Karpas-422 (cell line): ENCODE measurements around the gene TAAR2. TPM values are rescaled to one million over a fixed set of nuclear protein-coding genes. Genes with fewer than 3 reads are reported as not detected.
"Not testable (repeated sequence)": the region's sequence is repeated elsewhere in the genome, so short reads cannot be mapped to it uniquely, and the experiment has no call there.

Source experiments
- DNase-seq: peaks from one replicate; pipeline ENCODE4 v3.0.0-alpha.2; 2015
- H2AFZ ChIP-seq: fragments of 200-600 bp; sonication (generic); 2 replicates; pipeline ENCODE4 v1.6.1; 2014; ENCODE audit warnings: antibody characterized with exemption, low read length, mixed read lengths
- H3K27ac ChIP-seq: fragments of 200-600 bp; sonication (generic); 2 replicates; pipeline ENCODE4 v1.5.1; 2014; ENCODE audit warnings: mild to moderate bottlenecking, low read length, moderate library complexity
- H3K27me3 ChIP-seq: fragments of 200-600 bp; sonication (generic); 2 replicates; pipeline ENCODE4 v1.6.1; 2014; ENCODE audit warnings: low read length, mixed read lengths
- H3K36me3 ChIP-seq: fragments of 200-600 bp; sonication (generic); 2 replicates; pipeline ENCODE4 v1.6.1; 2014; ENCODE audit warnings: low read length, mixed read lengths; ENCODE audit not compliant: insufficient read depth
- H3K4me1 ChIP-seq: fragments of 200-600 bp; sonication (generic); 2 replicates; pipeline ENCODE4 v1.6.1; 2014; ENCODE audit warnings: mild to moderate bottlenecking, low read length, mixed read lengths
- H3K4me2 ChIP-seq: fragments of 200-600 bp; sonication (generic); 2 replicates; pipeline ENCODE4 v1.6.1; 2014; ENCODE audit warnings: low read length, low read depth, mild to moderate bottlenecking; ENCODE audit not compliant: poor library complexity, severe bottlenecking
- H3K4me3 ChIP-seq: fragments of 200-600 bp; sonication (generic); 2 replicates; pipeline ENCODE4 v1.5.1; 2014; ENCODE audit warnings: mild to moderate bottlenecking, antibody characterized with exemption, low read length, mixed read lengths
- H3K79me2 ChIP-seq: fragments of 200-600 bp; sonication (generic); 2 replicates; pipeline ENCODE4 v1.6.1; 2014; ENCODE audit warnings: mild to moderate bottlenecking, low read length, mixed read lengths
- H3K9ac ChIP-seq: fragments of 200-600 bp; sonication (generic); 2 replicates; pipeline ENCODE4 v1.6.0; 2014; ENCODE audit warnings: low read length
- H3K9me2 ChIP-seq: fragments of 200-600 bp; sonication (generic), shearing (Covaris generic); replicated peaks from 2 replicates; pipeline ENCODE4 v1.6.0; 2014; ENCODE audit warnings: mild to moderate bottlenecking, low read length, moderate library complexity; ENCODE audit not compliant: insufficient read depth
- H3K9me3 ChIP-seq: fragments of 300-700, 200-600 bp; sonication (generic); 2 replicates; pipeline ENCODE4 v1.6.1; 2014; ENCODE audit warnings: low read length, mixed read lengths
- H4K20me1 ChIP-seq: fragments of 200-600 bp; sonication (generic); 2 replicates; pipeline ENCODE4 v1.6.1; 2014; ENCODE audit warnings: mild to moderate bottlenecking, antibody characterized with exemption, low read length, low read depth; ENCODE audit not compliant: insufficient read depth
- total RNA-seq: library from RNA; depleted of rRNA; stranded (reverse); fragments of >200 nt; shearing (Covaris generic); gene quantifications from 2 replicates; pipeline ENCODE4 v1.2.3, GENCODE V29; 2014; ENCODE audit warnings: low replicate concordance

The TAAR2 gene
- total RNA-seq, 1 experiment from 2014 or later: not detected

DNA sequence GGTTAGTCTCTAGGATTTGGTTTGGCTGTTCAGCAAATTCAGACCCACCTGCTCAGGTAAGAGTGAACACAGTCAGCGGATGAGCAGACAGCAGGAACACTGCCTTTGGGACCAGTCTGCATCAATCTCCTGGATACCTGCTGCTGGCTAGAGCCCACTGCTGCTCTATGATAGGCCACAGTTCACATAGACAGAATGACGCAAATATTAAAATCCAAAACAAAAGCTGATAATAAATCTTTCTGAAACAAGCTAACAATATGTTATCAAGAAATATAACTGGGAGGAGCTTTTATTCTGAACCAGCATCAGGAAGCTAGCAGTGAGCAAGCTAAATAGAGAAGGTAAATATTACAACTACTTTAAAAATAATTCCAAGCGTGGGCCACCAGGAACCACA, 35.0 kb upstream of the TAAR2 start, which contains the start of gene TAAR1:
TSS of gene TAAR1 (minus strand) at position 101 of the 400 bp plus-strand sequence. CDS start 13,179 bp downstream, outside the sequence.
- Histone ChIP-seq H3K9ac (no peak within 1 kb of the TSS), H3K4me1 (no peaks in the 10 kb centered on the region), H3K9me3 (no peaks in the 10 kb centered on the region), H3K4me3 (no peak within 1 kb of the TSS), H2AFZ (no peak within 1 kb of the TSS), H3K36me3 (no peaks in the 10 kb centered on the region), H3K9me2 (no peaks in the 10 kb centered on the region), H3K4me2 (no peak within 1 kb of the TSS), H3K79me2 (no peaks in the 10 kb centered on the region), H4K20me1 (no peaks in the 10 kb centered on the region), H3K27ac (no peak within 1 kb of the TSS), H3K27me3 (no peaks in the 10 kb centered on the region)
- DNase-seq: no peak

GRCh38 chr6:132651062-132651461, 27.0 kb upstream of the TAAR2 start:
- H3K9ac ChIP-seq: no peak overlapping the region
- H3K27me3 ChIP-seq: no peaks in the 10 kb centered on the region
- H3K79me2 ChIP-seq: no peaks in the 10 kb centered on the region
- H3K9me2 ChIP-seq: no peaks in the 10 kb centered on the region
- DNase-seq: no peak
- H3K9me3 ChIP-seq: no peaks in the 10 kb centered on the region
- no peak overlapping the region for H2AFZ ChIP-seq
- no peak overlapping the region for H3K4me2 ChIP-seq
- H3K4me3 ChIP-seq: no peak overlapping the region
- no peak overlapping the region for H3K27ac ChIP-seq
- H3K36me3 ChIP-seq: no peaks in the 10 kb centered on the region
- no peaks in the 10 kb centered on the region for H4K20me1 ChIP-seq
- H3K4me1 ChIP-seq: no peaks in the 10 kb centered on the region

DNA sequence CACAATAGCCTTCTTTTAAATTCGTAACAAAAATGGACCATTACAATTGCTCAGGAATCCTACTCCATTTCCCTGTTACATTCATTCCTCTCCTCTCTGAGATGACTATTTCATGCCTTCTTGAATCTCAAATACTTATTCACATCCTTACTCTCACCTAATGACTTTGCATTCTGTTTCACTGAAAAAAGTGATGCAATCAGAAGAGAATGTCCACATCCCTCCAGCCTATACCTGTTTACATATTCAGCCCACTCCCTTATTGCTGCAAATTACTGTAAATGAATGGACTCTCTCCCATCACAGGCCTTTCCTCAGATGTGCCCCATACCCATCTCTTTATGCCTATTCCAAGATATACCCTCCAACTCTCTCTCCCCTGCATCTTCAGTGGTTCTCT, 26.4 kb upstream of the TAAR2 start:
- H3K4me1 ChIP-seq: no peaks in the 10 kb centered on the region
- no peak for DNase-seq
- H3K4me3 ChIP-seq: no peak overlapping the region
- H3K27ac ChIP-seq: no peak overlapping the region
- H2AFZ ChIP-seq: no peak overlapping the region
- H3K27me3 ChIP-seq: no peaks in the 10 kb centered on the region
- no peak overlapping the region for H3K4me2 ChIP-seq
- no peaks in the 10 kb centered on the region for H3K79me2 ChIP-seq
- H3K9me3 ChIP-seq: no peaks in the 10 kb centered on the region
- no peak overlapping the region for H3K9ac ChIP-seq
- H4K20me1 ChIP-seq: no peaks in the 10 kb centered on the region
- H3K9me2 ChIP-seq: no peaks in the 10 kb centered on the region
- no peaks in the 10 kb centered on the region for H3K36me3 ChIP-seq

DNA sequence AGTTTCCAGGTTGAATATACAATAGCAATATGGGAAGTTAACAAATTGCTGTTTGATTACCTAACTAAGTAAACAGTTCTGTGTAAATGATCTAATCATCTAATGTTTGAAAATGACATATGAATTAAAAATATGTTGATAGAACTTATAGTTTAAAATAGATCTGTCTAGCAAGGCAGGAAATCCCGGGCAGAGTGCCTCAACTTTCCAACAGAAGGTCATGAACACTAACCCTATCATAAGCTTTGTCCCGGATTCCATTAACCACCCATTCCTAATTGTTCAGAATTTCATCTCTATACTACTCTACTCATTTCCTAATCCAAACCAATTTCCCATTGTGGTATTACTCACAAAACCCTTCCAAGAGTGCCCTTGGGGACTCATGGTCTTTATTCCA, 24.8 kb upstream of the TAAR2 start:
- H2AFZ ChIP-seq: no peak overlapping the region
- no peak overlapping the region for H3K4me2 ChIP-seq
- no peaks in the 10 kb centered on the region for H3K79me2 ChIP-seq
- no peak overlapping the region for H3K4me3 ChIP-seq
- DNase-seq: no peak
- H3K27ac ChIP-seq: no peak overlapping the region
- H3K4me1 ChIP-seq: no peaks in the 10 kb centered on the region
- no peaks in the 10 kb centered on the region for H3K9me2 ChIP-seq
- no peaks in the 10 kb centered on the region for H3K27me3 ChIP-seq
- H3K9ac ChIP-seq: no peak overlapping the region
- H4K20me1 ChIP-seq: no peaks in the 10 kb centered on the region
- no peaks in the 10 kb centered on the region for H3K36me3 ChIP-seq
- H3K9me3 ChIP-seq: no peaks in the 10 kb centered on the region

- Histone ChIP-seq H3K4me2 (no peak overlapping the region), H3K9me2 (no peaks in the 10 kb centered on the region), H3K36me3 (no peaks in the 10 kb centered on the region), H3K9me3 (no peaks in the 10 kb centered on the region), H3K27me3 (no peaks in the 10 kb centered on the region), H3K4me3 (no peak overlapping the region), H3K27ac (no peak overlapping the region), H3K9ac (no peak overlapping the region), H2AFZ (no peak overlapping the region), H3K79me2 (no peaks in the 10 kb centered on the region), H4K20me1 (no peaks in the 10 kb centered on the region), H3K4me1 (no peaks in the 10 kb centered on the region)
- no peak for DNase-seq
These were observed 24.3 kb upstream of the TAAR2 start for GRCh38 chr6:132648356-132648755.

- Histone ChIP-seq H3K27ac (no peak overlapping the region), H3K4me1 (no peaks in the 10 kb centered on the region; the same call in 1 of the 2 replicates), H3K9ac (no peak overlapping the region), H3K79me2 (no peaks in the 10 kb centered on the region), H4K20me1 (no peaks in the 10 kb centered on the region), H3K36me3 (no peaks in the 10 kb centered on the region), H3K4me3 (no peak overlapping the region), H3K9me3 (no peaks in the 10 kb centered on the region), H3K9me2 (no peaks in the 10 kb centered on the region), H3K27me3 (no peaks in the 10 kb centered on the region), H2AFZ (no peak overlapping the region), H3K4me2 (no peak overlapping the region)
- no peak for DNase-seq
These were observed 19.5 kb upstream of the TAAR2 start for GRCh38 chr6:132643547-132643946.

DNA sequence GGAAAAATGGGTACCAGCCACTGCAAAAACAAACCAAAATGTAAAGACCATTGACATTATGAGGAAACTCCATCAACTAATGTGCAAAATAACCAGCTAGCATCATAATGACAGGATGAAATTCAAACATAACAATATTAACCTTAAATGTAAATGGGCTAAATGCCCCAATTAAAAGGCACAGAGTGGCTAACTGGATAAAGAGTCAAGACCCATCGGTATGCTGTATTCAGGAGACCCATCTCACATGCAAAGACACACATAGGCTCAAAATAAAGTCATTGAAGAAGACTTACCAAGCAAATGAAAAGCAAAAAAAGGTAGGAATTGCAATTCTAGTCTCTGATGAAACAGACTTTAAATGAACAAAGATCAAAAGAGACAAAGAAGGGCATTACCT, 13.1 kb upstream of the TAAR2 start:
- H3K79me2 ChIP-seq: not testable (repeated sequence)

GRCh38 chr6:132635906-132636305, 11.8 kb upstream of the TAAR2 start:
- not testable (repeated sequence) for H3K4me2 ChIP-seq, H3K27me3 ChIP-seq

More for the DNA sequence above, 13.1 kb upstream of the TAAR2 start:
- not testable (repeated sequence) for DNase-seq, H4K20me1 ChIP-seq, H3K27me3 ChIP-seq, H3K27ac ChIP-seq, H3K9me2 ChIP-seq, H3K4me3 ChIP-seq, H3K9ac ChIP-seq, H3K9me3 ChIP-seq, H3K4me2 ChIP-seq, H3K4me1 ChIP-seq, H3K36me3 ChIP-seq, H2AFZ ChIP-seq

DNA sequence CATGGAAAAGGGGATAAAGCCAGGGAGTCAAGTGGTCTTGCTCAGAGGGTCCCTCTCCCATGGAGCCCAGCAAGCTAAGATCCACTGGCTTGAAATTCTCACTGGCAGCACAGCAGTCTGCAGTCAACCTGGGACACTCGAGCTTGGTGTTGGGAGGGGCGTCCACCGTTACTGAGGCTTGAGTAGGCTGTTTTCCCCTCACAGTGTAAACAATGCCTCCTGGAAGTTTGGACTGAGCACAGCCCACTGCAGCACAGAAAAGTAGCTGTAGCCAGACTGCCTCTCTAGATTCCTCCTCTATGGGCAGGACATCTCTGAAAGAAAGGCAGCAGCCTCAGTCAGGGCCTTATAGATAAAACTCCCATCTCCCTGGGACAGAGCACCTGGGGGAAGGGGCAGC, 11.2 kb upstream of the TAAR2 start:
- H3K9me3 ChIP-seq, H3K4me3 ChIP-seq, H3K27ac ChIP-seq, DNase-seq, H3K9ac ChIP-seq, H3K27me3 ChIP-seq, H4K20me1 ChIP-seq, H3K36me3 ChIP-seq, H2AFZ ChIP-seq, H3K4me1 ChIP-seq, H3K9me2 ChIP-seq, H3K4me2 ChIP-seq, H3K79me2 ChIP-seq: not testable (repeated sequence)

More at GRCh38 chr6:132635906-132636305, 11.8 kb upstream of the TAAR2 start:
- H3K4me1 ChIP-seq, H3K9me2 ChIP-seq, H3K79me2 ChIP-seq, DNase-seq, H3K4me3 ChIP-seq, H2AFZ ChIP-seq, H3K9ac ChIP-seq, H3K9me3 ChIP-seq, H4K20me1 ChIP-seq, H3K27ac ChIP-seq, H3K36me3 ChIP-seq: not testable (repeated sequence)
